GM11168 (cell line): ENCODE measurements around the gene SIMC1.
"Not testable (repeated sequence)": the region's sequence is repeated elsewhere in the genome, so short reads cannot be mapped to it uniquely, and the experiment has no call there.

Experiments
- in situ Hi-C: fragments of 300-500 bp; cut with MboI; formaldehyde crosslinking; loops from one replicate; pipeline ENCODE4 v1.12.0; 2022; ENCODE audit warnings: low sequenced_read_pairs; ENCODE audit not compliant: unreplicated experiment

SIMC1 gene

GRCh38 chr5:176203535-176203934, 34.7 kb upstream of the SIMC1 start:
- in situ Hi-C loops, result not testable (repeated sequence)

- in situ Hi-C loops, result loop anchor here (5.0 kb wide), 1 partner anchor 1483 kb away; no protein-coding TSS in a partner anchor
Measured at GRCh38 chr5:176214466-176215021, 23.7 kb upstream of the SIMC1 start.

DNA sequence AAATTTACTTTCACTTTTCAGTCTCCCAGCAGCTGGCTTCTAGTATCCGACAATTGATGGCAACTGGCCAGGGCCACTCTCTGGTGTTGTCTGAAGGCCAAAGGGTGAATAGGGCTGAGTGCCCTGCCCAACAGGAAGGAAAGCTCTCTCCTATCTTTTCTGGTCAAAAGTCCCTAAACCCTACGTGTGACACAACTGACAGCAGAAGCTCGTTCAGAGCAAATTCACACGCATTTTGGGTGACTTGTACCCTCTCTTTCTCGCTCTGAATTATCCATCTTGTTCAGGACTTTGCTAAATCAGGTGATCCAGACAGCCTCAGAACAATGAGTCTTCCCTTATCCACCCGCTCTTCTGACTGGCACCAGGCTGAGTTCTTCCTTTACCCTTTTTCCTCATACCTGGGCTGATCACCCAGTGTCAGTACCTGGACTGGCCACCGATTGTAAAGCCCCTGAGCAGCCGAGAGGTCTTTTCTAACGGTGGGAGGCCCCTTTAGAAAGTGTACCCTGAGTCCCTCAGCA, 21.8 kb upstream of the SIMC1 start:
- in situ Hi-C loops, result not testable (repeated sequence)

DNA sequence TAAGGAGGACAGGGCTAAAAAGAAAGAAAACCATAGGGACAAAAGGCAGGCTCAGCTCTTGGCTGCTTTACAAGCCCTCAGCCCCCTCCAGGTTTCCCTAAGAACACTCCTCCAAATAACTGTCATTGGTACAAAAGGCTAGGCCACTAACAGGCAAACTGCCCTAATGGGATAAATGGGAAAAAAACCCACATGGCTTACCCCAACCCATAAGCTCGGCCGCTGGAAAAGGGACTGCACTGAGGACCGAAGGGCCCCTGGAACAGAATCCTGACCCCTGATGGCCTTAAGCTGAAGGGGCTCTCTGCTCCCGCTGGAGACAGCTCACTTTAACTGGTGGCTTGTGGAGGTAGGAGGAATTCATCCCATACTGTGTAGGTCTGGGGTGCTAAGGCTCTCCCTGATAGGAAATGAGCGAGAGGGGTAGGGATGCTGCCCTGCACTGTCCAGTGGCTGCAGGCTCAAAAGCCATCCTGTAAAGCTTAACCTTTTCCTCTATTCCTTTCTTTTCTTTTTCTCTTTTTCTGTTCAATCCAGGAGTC, 21.0 kb upstream of the SIMC1 start:
- in situ Hi-C loops, result not testable (repeated sequence)

DNA sequence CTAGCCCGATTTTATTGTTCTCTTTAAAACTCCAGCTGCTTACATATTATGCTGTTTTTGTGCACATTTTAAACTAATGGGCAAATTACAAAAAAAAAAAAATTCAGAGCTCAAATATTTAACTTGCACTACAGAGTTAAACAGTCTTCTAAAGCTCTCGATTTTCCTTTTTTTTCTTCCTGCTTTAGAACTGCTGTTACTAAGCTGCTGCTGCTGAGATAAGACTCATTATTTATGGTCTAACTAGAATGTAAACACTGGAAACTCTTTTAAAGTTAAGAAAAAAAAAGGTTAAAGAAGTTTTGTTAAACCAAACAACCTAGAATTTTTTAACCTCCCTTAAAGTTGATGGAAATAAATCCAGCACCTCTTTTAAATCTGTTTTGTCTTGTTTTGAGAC, 20.5 kb upstream of the SIMC1 start:
- in situ Hi-C loops, result not testable (repeated sequence)

- in situ Hi-C loops, result not testable (repeated sequence)
Measured at GRCh38 chr5:176222006-176222405, 16.2 kb upstream of the SIMC1 start.

GRCh38 chr5:176228358-176228757, 9.9 kb upstream of the SIMC1 start:
- in situ Hi-C loops, result not testable (repeated sequence)

GRCh38 chr5:176233253-176233652, 5.0 kb upstream of the SIMC1 start:
- in situ Hi-C loops, result not testable (repeated sequence)

- in situ Hi-C loops, result not testable (repeated sequence)
Measured at GRCh38 chr5:176235155-176235554, 3.1 kb upstream of the SIMC1 start.

GRCh38 chr5:176238645-176239283, 540 bp downstream of the SIMC1 start:
- in situ Hi-C loops, result not testable (repeated sequence)

DNA sequence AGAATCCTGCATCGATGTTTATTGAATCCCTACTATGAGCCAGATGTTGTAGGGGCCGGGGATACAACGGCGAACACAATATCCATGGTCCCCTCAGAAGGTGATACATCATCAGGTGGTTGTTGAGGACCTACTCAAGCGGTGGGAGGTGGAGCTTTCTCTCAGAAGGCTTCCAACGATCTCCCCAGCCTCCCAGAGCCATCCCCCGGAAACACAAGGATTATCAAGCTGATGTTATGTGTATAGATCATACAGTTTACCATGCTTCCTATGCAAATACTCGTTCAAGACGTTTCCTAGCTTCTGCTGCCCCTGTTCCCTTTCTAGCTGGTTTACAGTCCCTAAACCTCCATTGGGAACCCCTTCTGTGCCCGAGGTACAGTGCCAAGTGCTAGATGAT, 1.1 kb downstream of the SIMC1 start:
- in situ Hi-C loops, result not testable (repeated sequence)

GRCh38 chr5:176244318-176244717, 6.1 kb downstream of the SIMC1 start:
- in situ Hi-C loops, result loop anchor here (5.0 kb wide), 1 partner anchor 1423 kb away; no protein-coding TSS in a partner anchor

DNA sequence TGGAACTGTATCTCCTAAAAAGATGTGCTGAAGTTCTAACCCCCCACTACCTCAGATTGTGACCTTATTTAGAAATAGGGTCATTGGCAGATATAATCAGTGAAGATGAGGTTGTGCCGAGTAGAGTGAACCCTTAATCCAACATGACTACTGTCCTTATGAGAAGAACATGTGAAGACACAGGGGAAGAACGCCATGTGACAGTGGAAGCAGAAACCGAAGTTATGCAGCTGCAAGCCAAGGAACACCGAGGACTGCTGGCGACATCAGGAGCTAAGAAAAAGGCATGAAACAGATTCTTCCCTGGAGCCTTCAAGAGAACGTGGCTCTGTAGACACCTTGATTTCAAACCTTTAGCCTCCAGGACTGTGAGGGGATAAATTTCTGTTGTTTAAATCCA, 6.8 kb downstream of the SIMC1 start:
- in situ Hi-C loops, result not testable (repeated sequence)

DNA sequence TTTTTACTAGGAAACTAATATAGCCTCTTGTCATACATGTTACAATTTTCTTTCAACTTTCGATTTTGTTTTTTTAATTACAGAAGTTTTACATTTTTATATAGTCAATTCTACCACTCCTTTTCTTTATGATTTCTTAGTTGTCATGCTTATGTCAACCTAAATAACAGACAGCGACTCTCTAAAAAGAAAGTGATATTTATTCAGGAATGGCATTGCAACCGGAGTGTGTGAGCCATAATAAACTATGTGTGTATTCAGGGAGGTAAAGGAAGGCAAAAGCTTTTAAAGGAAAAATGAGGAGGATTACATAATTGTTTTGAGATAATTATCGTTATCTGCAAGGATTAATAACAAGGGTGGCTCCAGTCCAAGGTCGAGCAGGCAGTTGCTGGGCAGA, 7.3 kb downstream of the SIMC1 start:
- in situ Hi-C loops, result not testable (repeated sequence)

DNA sequence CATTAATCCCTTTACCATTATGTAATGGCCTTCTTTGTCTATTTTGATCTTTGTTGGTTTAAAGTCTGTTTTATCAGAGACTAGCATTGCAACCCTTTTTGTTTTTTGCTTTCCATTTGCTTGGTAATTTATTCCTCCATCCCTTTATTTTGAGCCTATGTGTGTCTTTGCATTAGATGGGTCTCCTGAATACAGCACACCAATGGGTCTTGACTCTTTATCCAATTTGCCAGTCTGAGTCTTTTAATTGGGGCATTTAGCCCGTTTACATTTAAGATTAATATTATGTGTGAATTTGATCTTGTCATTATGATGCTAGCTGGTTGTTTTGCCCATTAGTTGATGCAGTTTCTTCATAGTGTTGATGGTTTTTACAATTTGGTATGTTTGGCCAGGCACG, 12.5 kb downstream of the SIMC1 start:
- in situ Hi-C loops, result not testable (repeated sequence)

- in situ Hi-C loops, result not testable (repeated sequence)
Measured at GRCh38 chr5:176252171-176252570, 13.9 kb downstream of the SIMC1 start.

GRCh38 chr5:176253370-176254065, 15.3 kb downstream of the SIMC1 start:
- in situ Hi-C loops, result not testable (repeated sequence)

DNA sequence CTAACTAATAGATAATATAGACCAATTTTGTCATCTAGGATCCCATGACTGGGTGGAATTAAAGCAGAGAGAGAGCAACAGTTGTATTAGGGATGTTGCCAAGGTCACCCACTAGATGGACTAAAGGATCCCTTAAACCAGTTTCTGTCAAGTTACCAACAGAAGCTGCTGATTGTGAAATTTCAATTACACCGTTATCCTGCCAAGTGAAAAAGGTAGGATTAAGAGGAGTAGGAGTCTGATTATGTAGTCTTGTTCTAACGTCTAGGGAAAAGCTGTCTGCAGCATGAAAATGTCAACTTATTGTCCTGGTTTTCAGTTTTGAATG, 15.8 kb downstream of the SIMC1 start:
- in situ Hi-C loops, result not testable (repeated sequence)

GRCh38 chr5:176257871-176258505, 19.8 kb downstream of the SIMC1 start:
- in situ Hi-C loops, result not testable (repeated sequence)

DNA sequence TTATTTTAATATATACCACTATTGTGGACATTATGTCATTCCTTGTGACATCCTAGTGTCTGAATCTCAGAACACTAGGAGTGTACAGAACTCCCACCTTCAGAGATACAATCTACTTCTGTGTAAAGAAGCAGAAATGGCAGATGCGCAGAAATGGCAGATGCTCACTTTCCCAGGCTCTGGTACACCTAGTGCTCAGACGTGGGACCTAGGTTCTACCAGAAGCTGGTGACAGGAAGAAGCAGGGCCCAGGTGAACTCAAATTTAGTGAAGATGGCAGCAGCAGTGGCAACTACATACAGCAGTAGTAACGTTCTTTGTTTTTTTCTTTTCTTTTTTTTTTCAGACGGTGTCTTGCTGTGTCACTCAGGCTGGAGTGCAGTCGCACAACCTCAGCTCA, 22.5 kb downstream of the SIMC1 start:
- in situ Hi-C loops, result not testable (repeated sequence)

GRCh38 chr5:176266448-176266847, 28.2 kb downstream of the SIMC1 start:
- in situ Hi-C loops, result not testable (repeated sequence)
